Measurements from ENCODE around the gene DBN1. TPM values are rescaled to one million over a fixed set of nuclear protein-coding genes. Genes with fewer than 3 reads are reported as not detected.

DBN1 gene
- total and polyA plus RNA-seq, 2 donors = 53.9 to 96.5 TPM

DNA sequence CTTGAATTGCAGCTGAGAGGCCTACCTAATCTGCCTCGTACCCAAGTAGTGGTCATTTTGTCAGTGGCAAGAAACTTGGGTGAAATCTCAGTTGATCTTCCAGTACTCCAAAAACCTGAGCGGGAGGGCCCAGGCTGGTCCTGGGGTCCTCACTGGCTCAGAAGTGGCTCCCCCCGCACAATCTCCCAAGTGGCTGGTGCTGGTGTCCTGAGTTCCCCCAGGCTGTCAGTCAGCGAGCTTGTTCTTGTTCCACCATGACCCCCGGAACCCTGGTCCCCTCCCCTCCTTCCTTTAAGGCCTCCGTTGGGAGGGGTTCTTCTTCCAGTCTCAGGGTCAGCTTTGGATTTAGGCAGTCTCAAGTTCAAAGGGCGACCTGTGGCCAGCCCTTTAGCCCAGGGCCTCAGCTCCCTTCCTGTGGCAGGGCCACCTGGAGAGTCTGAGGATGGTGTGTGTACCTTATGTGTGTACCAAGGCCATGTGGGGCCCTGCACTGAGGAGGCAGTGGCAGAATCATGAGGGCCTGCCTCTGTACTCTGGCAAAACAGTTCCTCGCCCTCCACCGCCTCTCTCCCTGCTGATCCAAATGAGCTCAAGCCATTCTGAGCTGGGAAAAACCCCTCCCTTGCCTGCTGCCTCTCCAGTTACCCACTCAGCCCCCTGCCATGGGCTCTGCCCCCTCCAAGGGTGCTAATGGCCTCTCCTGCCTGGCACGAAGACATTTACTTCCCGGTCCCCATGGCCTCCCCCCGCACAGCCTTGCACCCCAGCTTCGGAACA lies 4.5 kb upstream of the DBN1 start:
- Histone ChIP-seq H3K4me1 (ENCODE audit: insufficient read depth) (no peaks in the 10 kb centered on the region), H3K36me3 (ENCODE audit: insufficient read depth) (no peaks in the 10 kb centered on the region), H3K4me3 (ENCODE audit: low read depth, low read length) (no peak overlapping the region), H3K27ac (ENCODE audit: low read depth) (no peak overlapping the region)
- WGBS = 87% methylated on average over 13 of the region's 13 CpGs
- DNase-seq (ENCODE audit: extremely low spot score) = no peak

DNA sequence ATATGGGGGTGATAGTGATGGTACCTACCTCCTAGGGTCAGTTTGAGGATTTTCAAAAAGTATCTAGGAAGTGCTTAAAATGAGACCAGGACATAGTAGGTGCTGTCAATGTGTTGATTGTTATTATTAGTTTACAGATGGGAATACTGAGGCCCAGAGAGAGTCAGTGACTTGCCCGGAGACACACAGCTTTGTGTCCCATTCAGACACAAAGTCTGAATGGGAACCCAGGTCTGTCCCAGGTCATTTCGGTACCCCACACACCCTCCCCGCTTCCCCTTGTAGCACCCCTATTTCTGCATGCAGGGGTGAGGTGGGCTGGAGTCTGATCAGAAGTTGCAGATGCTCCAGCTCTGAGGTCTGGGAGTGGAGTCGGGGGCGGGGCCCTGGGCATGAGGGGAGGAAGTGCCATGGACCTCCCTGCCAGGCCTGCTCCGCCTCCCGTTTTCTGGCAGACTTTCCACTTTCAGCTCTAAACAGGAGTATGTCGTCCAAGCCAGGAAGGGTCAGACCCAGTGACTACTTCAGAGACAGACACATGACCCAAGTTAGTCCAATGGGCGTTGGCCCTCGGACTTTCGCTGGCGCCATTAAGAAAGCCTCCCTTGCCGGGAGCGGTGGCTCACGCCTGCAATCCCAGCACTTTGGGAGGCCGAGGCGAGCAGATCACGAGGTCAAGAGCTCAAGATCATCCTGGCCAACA lies 3.2 kb upstream of the DBN1 start:
- DNase-seq (ENCODE audit: extremely low spot score) = no peak
- Histone ChIP-seq H3K4me1 (ENCODE audit: insufficient read depth) (no peaks in the 10 kb centered on the region), H3K4me3 (ENCODE audit: low read depth, low read length) (no peak overlapping the region), H3K27ac (ENCODE audit: low read depth) (no peak overlapping the region), H3K36me3 (ENCODE audit: insufficient read depth) (no peaks in the 10 kb centered on the region)
- 50% methylated on average over 18 of the region's 18 CpGs for WGBS

DNA sequence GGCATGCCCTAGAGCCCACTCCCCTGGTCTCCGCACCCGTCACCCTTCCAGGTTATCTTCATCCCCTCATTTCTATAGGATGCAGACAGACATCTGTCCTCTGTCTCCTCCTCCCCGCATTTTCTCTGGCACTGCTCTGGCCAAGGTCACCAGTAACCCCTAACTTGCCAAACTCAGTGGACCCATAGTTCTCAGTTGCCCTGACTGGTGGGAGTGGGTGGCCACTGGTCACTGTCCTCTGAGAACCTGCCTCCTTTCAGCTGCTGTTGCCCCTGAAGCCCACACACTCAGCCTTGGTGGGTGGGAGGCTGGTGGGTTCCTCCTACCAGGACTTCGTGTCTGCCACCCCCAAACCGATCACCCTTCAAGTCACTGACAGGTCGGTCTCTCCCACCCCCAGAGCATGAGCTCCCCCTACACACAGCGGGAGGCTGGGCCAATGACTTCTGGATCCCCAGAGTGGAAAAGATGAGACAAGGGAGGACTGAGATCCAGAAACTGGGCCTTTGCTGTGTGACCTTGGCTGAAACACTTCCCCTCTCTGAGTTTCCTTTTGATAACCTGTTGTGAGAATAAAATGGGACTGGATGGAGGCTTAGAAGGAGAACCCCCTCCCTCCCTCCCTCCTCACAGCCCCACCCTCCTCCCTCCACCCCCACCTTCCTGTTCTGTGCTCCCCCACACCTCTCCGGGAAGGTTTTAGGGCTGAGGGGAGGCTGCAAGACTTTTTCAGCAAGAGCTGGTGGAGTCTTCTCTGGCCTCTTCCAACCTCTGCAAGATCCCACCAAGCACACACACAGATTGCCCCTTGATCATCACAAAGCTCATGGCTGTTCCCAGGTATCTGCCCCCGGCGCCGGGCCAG lies 2.4 kb upstream of the DBN1 start:
- Histone ChIP-seq H3K27ac (ENCODE audit: low read depth) (no peak overlapping the region), H3K36me3 (ENCODE audit: insufficient read depth) (no peaks in the 10 kb centered on the region), H3K4me3 (ENCODE audit: low read depth, low read length) (no peak overlapping the region), H3K4me1 (ENCODE audit: insufficient read depth) (no peaks in the 10 kb centered on the region)
- WGBS = 45% methylated on average over 11 of the region's 11 CpGs
- DNase-seq (ENCODE audit: extremely low spot score) = no peak

DNA sequence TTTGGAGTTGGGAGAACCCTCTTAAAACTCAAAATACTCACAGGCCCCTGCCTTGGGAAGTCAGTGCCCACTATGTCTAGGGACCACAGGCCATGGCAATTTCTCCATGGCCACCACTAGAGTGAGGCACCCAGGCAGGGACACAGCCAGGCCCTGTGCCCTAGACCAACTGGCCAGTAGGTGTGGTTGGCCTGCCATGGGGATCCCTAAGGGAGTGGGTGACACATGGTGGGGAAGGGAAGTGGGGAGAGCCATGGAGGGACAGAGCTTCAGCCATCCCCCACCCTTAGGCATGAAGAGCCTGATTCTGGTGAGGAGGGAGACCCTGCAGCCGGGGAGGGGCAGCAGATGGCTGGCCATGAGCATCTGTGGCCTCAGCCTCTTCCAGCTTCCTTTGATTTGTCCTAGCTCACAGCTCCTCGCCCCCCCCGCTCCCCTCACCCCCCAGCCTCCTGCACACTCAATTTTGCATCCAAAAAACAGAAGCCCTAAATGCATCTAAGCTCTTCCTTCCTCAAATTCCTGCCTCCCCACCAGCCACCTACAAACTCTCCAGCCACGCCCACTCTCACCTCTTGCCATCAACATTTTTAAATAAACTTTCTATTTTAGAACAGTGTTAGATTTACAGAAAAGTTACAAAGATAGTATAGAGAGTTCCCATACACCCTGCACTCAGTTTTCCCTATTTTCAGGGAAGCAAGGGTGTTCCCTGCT lies 1.6 kb upstream of the DBN1 start:
- WGBS = 27% methylated on average over 4 of the region's 4 CpGs
- Histone ChIP-seq H3K4me3 (ENCODE audit: low read depth, low read length) (no peak overlapping the region), H3K27ac (ENCODE audit: low read depth) (no peak overlapping the region), H3K36me3 (ENCODE audit: insufficient read depth) (no peaks in the 10 kb centered on the region), H3K4me1 (ENCODE audit: insufficient read depth) (no peaks in the 10 kb centered on the region)
- no peak for DNase-seq (ENCODE audit: extremely low spot score)

DNA sequence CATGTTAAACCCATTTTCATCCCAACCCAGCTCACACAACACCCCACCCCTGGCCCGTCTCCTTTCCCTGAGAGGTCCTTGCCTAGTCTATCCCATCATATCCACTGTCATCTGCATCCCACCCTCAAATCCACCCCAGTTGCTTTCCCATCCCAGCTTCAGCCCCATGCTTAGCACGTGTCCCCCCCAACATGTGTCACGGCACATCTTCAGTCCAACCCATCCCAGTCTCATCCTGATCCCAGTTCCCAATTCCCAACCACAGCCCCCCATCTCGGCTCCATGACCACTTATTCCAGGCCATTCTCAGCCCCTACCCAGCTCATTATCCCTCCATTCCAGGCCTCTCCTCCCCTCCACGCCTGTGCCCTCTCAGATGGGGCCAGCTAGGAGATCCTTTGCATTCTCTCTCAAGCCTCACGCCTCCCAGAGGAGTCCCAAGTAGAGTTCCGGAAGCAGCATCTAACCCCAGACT lies 605 bp upstream of the DBN1 start:
- no peaks in the 10 kb centered on the region for H3K4me1 ChIP-seq (ENCODE audit: insufficient read depth)
- H3K27ac ChIP-seq (ENCODE audit: low read depth) = no peak overlapping the region
- H3K36me3 ChIP-seq (ENCODE audit: insufficient read depth) = no peaks in the 10 kb centered on the region
- no peak overlapping the region for H3K4me3 ChIP-seq (ENCODE audit: low read depth, low read length)
- DNase-seq (ENCODE audit: extremely low spot score) = no peak
- WGBS = 30% methylated on average over 7 of the region's 7 CpGs

DNA sequence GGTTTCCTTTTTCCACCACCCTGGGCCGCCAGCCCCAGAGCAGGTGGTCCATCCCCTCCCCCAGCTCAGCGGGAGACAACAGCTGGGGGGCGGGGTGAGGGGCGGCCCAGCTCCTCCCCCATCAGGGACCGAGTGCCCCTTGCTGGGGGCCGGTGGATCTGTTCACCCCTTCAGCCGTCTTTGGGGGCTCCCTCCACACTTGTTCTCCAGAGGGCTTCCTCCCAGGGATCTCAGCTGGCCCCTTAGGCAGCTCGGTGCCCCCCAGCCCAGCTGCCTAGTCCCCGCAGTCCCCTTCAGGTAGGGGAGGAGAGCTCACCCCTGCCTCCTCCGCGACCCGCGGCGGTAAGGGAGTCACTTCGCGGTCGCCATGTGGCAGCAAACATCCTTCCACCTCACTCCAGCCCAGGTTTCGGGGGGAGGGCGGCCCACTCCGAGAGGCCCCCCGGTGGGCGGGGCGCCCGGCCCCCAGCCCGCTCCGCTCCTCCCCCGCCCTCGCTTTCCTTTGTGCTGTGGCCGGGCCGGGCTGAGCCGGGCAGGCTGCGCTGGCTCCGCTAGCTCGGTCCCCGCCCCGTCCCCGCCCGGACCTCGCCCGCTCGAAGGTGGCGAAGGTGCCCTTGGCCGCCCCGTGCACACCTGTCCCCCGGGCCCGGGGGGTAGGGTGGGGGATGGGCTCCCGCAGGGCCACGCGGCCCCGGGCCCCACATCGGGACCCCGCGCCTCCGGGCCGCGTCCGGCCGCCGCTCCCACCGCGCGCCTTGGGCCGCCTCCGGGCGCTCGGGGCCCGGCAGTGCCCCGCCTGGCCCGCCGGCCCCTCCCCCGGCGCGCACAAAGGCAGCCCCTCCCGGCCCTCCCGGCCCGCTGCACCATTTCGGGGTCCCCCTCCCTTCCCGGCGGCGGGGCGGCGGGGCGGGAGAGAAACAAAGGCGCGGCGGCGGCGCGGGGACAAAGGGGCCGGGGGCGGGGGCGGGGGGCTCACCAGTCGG lies 683 bp downstream of the DBN1 start:
- H3K4me1 ChIP-seq (ENCODE audit: insufficient read depth) = no peaks in the 10 kb centered on the region
- H3K27ac ChIP-seq (ENCODE audit: low read depth) = no peak overlapping the region
- peak overlapping the region; percentile 87 for H3K4me3 ChIP-seq (ENCODE audit: low read depth, low read length)
- DNase-seq (ENCODE audit: extremely low spot score) = no peak
- no peaks in the 10 kb centered on the region for H3K36me3 ChIP-seq (ENCODE audit: insufficient read depth)
- WGBS = 1% methylated on average over 92 of the region's 93 CpGs

DNA sequence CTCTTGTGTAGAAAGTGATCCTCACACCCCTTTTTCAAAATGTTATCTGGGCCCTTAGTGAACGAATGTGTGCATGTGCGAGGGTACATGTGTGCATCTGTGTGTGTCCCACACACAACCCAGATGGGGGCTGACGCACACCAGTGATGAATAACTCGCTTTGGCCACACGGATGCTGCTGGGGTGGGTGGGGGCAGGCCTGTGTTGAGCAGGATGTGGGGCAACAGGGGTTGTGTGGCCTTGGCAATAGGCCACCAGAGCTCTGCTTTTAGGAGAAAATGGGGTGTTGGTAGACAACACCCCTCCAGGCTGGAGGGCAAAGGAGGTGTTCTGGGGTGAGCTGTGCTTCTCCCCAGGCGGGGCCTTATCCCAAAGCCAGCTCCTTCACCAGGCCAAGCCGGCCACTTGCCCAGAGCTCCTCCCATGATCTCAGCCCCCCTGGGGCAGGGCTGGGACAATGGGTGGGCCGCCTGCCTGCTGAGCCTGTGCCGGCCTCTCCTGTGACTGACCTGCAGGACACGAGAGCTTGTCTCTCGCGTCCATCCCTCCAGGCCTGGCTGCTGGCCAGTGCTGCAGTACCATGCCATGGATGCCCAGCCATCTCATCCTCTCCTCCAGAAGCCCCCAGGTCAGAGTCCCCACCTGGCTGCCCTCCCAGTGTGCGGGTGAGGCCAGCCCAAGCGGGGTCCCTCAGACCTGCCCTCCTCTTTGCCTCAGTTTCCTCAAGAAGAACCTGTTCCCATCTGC lies 1.7 kb downstream of the DBN1 start:
- DNase-seq (ENCODE audit: extremely low spot score) = no peak
- Histone ChIP-seq H3K36me3 (ENCODE audit: insufficient read depth) (no peaks in the 10 kb centered on the region), H3K27ac (ENCODE audit: low read depth) (no peak overlapping the region), H3K4me3 (ENCODE audit: low read depth, low read length) (peak overlapping the region; percentile 87), H3K4me1 (ENCODE audit: insufficient read depth) (no peaks in the 10 kb centered on the region)
- WGBS = 40% methylated on average over 14 of the region's 14 CpGs

DNA sequence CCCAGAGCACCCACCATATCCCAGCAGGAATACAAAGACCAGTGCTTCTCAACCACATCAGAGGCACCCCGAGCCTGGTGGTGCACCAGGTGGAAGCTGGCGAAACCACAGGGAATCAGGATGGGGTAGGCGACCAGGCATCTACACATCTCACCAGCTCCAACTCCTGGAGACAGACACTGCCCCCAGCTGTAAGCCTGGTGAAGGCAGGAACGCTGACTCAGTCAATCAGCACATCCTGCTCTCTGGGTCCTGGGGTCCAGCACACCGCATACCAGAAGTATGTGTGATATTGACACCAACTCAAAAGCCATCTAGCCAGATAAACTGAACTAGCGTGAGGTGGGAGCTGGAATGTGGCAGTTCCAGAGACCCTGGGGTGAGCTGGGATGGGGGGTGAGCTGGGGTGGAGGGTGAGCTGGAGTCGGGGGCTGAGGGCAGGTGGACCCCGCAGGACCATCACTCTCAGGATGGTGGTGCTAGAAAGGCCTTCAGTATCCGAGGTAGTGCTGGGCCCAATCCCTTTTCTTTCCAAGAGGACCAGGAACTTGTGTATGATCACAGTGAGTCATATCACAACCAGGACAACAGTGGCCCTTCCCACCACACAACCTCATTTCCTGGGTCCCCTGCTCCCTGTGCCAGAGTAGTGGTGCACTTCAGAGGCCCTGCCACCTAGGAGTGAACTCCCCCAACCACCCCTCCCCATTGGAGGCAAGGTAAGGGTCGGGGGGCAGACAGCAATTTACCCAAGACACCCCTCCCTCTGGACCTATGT lies 2.5 kb downstream of the DBN1 start:
- Histone ChIP-seq H3K4me3 (ENCODE audit: low read depth, low read length) (no peak overlapping the region), H3K4me1 (ENCODE audit: insufficient read depth) (no peaks in the 10 kb centered on the region), H3K36me3 (ENCODE audit: insufficient read depth) (no peaks in the 10 kb centered on the region), H3K27ac (ENCODE audit: low read depth) (no peak overlapping the region)
- WGBS = 81% methylated on average over 10 of the region's 10 CpGs
- no peak for DNase-seq (ENCODE audit: extremely low spot score)

DNA sequence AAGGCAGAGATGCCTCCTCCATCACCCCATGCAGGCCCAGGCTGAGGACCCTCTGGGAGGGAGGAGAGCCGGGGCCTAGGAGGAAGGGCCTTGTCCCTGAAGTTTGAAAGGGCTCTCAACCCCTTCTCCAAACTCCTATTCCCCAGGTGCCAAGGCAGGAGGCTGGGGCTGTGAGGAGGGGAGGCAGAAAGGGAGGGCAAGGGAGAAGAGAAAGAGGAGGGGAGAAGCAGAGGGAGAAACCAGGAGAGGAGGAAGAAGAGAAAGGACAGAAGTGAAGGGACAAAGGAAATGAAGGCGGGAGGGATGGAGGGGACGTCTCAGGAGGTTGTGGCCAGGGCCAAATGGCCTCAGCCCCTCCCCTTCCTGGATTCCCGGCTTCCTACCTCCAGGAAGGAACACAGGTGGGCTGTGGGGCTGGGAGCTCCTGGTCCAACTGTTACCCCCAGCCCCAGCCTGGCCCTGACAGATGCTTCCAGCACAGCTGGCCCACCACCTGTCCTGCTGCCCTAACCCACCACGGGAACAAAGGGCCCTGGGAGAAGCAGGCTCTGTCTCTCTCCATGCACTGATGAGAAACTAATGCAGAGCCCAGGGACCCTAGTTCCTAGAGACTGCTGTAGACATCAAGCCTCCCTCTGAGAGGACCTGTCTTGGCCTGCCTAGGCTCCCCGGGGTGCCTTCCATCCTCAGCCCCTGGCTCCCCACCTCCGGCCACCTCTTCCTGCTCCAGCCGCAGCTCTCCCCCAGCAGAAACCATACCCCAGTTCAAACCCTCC lies 3.5 kb downstream of the DBN1 start:
- DNase-seq (ENCODE audit: extremely low spot score) = no peak
- no peak overlapping the region for H3K27ac ChIP-seq (ENCODE audit: low read depth)
- WGBS = 59% methylated on average over 8 of the region's 8 CpGs

DNA sequence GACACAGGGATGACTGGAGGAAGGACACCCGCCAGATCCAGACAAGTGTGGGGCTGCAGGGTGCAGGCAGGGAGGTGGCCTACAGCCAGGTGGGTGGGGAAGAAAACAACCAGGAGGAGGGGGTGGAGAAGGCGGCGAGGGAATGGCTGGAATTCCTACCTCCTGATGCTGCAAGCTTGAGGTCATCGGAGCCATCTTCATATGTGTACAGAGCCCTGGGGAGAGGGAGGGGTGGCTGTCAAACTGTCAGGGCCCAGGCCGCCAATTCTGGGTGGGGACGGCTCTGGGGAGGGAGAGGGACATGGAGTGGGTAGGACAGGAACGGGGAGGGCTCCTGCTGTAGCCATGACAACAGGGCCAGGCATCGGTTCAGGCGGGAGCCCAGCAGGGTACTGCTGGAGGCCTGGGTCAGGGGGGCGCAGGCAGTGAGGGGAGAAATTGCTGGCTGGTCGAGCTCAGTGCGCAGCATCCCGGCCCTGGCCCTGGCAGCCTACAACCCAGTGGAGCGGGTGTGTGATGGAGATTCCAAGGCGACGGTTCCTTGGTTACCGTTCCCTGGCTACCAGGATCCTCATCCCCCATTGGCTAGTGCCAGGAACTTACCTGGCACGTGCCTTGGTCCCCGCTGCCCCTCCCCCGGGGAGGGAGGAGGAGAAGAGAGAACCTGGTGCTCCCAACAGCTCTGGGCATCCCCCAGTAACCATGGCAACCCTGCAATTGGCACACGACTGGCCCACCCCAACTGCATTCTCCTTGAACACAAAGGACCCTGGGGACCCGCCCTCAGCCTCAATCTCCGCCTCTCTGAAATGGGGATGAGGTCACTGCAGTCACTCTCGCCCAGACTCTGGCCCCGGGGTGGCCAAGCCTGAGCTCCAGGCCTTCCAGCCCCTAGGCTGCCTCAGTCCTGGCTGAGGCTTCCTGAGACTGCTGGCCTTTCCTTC lies 4.5 kb downstream of the DBN1 start:
- no peak overlapping the region for H3K27ac ChIP-seq (ENCODE audit: low read depth)
- no peak overlapping the region for H3K4me3 ChIP-seq (ENCODE audit: low read depth, low read length)
- DNase-seq (ENCODE audit: extremely low spot score) = no peak
- H3K4me1 ChIP-seq (ENCODE audit: insufficient read depth) = no peaks in the 10 kb centered on the region
- WGBS = 49% methylated on average over 25 of the region's 25 CpGs
- no peaks in the 10 kb centered on the region for H3K36me3 ChIP-seq (ENCODE audit: insufficient read depth)

More for the DNA sequence above, 3.5 kb downstream of the DBN1 start:
- no peak overlapping the region for H3K4me3 ChIP-seq (ENCODE audit: low read depth, low read length)
- H3K36me3 ChIP-seq (ENCODE audit: insufficient read depth) = no peaks in the 10 kb centered on the region
- H3K4me1 ChIP-seq (ENCODE audit: insufficient read depth) = no peaks in the 10 kb centered on the region
